Measurements from ENCODE around the gene USP32.
A peak's percentile ranks its signal among the peaks of the same experiment; 100 is the strongest.
"Not testable (repeated sequence)": the region's sequence is repeated elsewhere in the genome, so short reads cannot be mapped to it uniquely, and the experiment has no call there.

USP32 gene

DNA sequence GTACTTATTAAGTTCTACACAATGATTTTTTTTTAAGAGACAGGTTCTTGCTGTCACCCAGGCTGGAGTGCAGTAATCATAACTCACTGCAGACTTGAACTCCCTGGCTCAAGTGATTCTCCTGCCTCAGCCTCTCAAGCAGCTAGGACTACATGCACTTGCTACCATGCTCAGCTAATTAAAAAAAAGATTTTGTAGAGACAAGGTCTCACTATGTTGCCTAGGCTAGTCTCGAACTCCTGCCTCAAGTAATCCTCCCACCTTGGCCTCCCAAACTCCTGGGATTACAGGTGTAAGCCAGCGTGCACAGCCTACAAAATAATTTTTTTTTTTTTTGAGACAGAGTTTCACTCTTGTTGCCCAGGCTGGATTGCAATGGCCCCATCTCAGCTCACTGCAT is 22.2 kb downstream of the USP32 start:
- DNase-seq: no peak

DNA sequence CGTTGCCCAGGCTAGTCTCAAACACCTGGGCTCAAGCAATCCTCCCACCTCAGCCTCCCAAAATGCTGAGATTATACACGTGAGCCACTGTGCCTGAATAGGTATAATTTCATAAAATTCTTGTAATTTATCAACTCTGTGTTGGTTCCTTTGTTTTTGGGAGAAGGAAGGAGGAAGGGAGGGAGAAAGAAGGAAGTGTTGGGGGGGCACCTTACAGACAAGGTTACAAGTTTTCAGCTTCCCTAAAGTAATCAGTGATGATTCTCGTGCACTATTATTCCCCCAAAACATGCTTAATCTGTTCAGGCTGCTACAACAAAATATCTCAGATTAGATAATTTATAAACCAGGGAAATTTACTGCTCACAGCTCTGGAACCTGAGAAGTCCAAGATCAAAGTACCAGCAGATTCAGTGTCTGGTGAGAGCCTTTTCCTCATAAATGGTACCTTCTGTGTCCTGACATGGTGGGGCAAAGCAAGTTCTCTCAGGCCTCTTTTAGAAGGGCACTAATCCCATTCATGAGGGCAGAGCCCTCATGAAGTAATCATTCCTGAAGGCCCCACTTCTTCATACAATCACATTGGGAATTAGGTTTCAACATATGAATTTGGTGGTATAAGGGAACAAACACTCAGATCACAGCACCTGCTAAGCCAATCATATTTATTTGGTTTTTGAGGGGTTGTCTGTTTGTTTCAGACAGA is 28.1 kb downstream of the USP32 start:
- no peak for DNase-seq

DNA sequence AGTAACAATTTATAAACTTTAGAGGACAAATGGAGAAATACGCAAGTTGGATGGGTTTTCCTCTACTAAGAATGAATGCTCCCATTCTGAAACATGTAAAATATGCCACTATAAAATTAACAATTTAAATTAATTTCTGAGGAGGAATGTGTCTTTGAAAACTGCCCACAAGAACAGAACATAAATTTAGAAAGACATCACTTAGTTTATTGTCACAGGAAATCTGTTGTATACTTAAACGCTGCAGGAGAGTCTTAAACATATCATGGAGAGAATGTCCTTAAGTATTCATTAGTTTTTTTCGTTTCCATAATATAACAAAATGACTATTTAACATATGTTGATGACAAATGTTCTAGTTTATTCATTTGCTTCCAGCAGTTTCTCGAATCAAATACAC is 29.6 kb downstream of the USP32 start:
- no peak for DNase-seq

DNA sequence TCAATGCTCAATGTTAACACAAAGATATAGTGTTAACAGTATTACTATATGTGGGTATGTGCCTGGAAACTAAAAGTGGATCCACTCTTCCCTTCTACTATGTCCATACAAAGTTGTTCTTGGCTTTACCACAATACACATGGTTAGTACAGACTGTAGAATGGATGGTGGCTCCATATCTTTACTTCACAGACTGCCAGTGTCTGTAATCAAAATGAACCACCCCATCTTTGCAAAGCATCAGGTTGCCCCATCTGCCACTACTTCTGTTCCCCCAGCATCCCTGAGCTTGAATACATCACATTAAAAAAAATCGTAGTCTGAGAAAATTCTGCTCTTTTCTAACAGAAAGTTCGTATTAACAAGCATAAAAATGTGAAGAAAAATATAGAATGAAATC is 30.0 kb downstream of the USP32 start:
- DNase-seq: no peak

DNA sequence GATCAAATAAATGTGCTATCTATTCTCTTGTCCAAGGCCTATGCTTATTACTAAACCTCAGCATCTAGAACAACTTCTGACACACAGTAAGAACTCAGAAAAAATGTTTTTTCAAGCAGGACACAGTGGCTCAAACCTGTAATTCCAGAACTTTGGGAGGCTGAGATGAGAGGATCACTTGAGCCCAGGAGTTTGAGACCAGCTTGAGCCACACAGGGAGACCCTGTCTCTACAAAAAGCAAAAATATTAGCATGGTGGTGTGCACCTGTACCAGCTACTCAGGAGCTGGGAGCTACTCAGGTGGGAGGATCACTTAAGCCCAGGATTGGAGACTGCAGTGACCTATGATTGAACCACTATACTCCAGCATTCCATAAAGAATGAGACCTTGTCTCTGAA is 32.5 kb downstream of the USP32 start:
- no peak for DNase-seq

DNA sequence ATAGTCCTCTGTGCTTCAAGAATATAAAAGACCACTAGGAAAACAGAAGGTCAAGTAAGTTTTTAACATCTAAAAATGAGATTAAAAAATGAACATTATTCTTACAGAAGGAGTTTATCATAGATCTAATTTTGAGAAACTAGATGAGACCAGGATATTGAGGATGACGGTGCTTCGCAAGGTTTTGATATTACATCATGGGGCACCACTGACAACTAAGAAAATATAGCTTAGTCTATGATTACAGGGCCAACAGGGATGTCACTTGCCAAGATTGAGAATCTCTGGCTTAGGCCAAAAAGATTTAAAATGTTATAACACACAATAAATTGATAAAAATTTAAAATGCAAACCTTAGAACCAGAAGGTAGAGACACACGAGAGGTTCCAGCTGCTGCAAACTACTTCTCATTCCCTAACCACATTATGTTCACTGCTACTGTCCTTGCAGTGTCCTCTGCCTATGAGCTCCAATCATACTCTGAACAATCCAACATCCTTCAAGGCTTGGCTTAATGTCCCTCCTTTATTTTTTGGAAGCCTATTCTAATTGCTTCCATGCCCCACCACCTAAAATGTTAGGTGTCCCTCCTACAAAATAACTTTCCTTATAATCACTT is 33.2 kb downstream of the USP32 start:
- DNase-seq: no peak

DNA sequence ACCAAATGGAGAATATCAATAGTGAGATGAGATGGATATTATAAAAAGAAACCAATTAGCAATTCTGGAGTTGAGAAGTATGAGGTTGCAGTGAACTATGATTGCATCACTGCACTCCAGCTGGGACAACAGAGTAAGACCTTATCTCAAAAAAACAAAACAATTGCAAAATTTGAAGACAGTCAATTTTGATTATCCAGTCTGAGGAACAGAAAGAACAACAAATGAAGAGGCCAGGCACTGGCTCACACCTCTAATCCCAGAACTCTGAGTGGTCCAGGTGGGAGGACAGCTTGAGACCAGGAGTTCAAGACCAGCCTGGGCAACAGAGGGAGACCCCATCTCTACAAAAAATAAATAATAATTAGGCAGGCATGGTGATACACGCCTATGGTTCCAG is 35.0 kb downstream of the USP32 start:
- DNase-seq: no peak

DNA sequence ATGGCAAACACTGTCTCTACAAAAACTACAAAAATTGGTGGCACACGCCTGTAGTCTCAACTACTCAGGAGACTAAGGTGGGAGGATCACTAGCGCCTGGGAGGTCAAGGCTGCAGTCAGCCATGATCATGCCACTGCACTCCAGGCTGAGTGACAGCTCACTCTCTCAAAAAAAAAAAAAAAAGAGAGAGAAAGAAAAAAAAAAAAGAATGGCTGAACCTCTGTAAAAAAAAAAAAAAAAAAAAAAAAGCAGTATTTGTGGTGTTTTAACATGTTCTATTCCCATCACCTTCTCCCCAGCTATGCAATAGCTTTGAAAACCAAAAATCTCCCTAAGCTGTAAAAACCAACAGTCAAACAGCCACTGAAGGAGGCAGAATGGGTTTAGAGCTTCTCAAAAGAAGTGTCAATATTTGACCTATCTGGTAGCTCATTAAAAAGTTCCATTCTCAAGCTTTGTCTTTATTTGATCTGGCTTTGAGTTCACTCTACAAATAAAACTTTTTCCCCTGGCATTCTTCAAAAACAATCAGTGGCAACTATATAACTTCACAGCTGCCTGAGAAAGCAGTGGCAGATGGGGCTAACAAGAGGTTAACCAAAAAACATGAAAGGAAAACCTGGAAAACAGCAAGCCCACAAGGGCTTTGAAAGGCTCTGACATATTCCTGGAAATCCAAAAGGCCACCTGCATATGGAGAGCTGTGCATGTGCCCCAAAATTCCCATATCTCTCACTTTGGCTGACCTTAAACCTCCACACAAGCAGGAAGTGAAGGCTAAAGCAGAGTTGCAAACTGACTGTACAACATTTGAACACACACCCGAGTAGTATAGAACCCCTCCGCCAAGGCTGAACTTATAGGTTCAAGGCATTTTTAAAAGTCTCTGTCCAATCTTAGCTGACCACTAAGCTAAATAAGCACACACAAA is 36.0 kb downstream of the USP32 start:
- DNase-seq: no peak

DNA sequence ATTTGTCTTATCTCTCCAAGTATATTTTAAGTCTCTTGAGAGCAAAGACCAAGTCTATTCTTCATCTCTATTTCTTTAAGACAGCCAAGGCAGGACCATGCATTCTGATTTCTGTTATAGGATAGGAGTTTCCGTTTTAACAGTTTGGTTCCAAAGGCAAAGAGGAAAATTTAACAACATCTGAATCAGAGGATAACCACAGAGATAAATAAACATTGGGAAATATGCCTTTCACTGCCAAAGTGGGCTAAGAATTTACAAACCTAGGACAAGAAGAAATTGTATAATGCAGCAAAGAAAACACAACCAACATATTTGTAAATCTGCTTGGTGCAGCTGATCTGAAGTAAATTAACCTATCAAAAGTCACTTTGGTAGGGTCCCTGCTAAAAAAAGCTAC is 37.7 kb downstream of the USP32 start:
- peak; percentile 82 for DNase-seq

DNA sequence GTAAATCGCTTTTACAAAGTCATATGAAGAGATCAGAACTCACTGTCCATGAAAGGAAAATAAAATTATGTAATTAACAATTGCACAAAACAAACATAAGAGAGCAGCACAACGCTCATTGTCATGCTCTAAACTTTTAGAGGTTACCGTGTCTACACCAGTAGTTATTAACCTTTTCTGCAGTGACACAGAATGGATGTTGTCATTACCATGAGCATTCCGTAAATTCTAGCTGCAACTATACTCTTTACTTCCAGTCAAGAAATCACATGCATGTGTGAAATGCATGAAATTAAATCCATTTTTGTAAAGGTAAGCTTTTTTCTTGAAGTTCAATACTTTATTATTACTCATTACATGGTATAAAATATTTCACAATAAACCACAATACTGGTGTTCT is 38.2 kb downstream of the USP32 start:
- DNase-seq: no peak

DNA sequence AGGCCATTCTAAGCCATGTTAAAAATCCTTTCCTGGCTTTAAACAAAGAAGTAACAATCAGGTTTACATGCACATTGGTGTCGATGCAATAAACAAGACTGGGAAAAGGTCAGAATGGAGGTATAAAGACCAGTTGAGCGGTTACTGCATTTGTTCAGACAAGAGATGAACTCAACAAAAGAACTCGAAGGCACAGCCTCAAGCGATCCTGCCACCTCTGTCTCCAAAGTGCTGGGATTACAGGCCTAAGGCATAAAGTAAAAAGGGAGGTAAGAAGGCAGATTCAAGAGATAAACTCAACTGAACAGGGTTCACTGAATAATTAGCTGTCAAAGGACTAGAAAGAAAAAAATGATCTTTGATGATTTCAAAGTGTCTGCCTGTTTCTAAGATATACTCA is 39.4 kb downstream of the USP32 start:
- DNase-seq: no peak

DNA sequence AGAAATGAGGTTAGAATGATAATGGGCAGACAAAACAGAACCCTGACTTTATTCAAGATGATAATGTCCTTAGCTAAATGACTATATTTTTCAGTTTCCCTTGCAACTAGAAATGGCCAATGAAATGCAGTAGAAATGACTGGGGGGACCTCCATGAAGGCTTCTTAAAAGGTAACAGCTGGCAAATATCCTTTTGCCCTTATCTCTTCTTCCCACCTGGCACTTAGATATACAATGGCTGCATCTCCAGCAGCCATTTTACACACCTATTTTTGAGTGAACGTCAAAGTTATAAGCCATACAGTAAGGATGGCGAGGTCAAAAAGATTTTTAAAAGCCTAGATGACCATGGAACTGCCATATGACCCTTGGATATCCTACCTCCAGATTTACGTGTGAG is 39.9 kb downstream of the USP32 start:
- DNase-seq: no peak

DNA sequence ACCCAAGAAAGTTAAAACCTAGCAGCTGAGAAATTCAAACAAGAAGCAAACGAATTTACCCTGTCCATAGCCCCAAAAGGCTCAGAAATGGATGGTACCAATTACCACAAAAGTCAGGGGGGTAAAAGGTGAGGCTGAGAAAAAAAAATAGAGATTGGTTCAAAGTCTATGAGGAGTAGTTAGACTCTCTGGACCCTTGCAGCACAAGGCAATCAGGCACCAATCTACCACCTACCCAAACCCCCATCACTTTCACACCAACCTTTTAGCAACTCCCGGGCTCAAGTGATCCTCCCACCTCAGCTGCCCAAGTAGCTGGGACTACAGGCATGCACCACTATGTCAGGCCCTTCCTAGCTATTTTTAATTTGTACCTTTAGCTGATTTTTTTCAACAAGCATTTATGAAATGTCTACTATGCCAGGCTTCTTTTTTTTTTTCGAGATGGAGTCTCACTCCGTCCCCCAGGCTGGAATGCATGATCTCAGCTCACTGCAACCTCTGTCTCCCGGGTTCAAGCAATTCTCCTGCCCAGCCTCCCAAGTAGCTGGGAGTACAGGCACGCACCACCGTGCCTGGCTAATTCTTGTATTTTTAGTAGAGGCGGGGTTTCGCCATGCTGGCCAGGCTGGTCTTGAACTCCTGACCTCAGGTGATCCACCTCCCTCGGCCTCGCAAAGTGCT is 40.8 kb downstream of the USP32 start:
- DNase-seq: no peak

DNA sequence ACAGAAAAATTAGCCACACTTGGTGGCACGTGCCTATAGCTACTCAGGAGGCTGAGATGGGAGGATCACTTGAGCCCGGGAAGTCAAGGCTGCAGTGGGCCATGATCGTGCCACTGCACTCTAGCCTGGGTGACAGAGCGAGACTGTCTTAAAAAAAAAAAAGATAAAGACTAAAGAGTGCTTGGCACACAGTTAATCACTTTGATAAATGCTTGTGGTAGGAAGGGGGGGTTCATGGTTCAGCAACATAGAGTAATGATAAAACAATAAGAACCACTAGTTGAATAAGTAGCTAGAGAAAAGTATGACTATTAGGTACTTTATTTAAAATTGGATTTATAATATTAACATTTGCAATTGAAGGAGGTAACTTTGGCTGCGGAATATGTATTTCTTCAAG is 43.3 kb downstream of the USP32 start:
- no peak for DNase-seq

DNA sequence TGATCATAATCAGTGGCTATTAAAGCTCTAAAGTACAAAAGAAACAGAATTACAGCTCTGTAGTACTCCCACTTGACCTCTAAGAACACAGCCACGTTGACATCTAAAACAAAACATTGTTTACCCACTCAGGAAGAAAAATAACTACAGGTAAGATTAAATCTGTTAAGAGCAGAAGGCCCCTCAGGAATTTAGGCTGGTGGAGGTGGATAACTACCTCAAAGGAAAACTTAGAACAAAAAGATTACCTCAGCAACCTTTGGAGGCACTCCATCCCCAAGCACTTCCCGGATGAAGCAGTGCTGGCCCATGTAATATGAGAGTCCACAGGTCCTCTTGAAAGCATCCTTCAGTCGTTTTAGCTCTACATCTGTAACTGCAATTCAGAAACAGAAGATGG is 46.7 kb downstream of the USP32 start:
- no peak for DNase-seq

DNA sequence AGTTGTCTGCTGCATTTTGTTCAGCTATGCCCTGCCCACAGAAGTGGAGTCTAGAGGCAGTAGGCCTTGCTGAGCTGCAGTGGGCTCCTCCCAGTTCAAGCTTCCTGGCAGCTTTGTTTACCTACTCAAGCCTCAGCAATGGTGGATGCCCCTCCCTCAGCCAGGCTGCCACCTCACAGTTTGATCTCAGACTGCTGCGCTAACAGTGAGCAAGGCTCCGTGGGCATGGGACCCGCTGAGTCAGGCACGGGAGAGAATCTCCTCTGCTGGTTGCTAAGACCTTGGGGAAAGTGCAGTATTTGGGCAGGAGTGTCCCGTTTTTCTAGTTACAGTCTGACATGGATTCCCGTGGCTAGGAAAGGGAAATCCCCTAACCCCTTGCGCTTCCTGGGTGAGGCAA is 49.4 kb downstream of the USP32 start:
- DNase-seq: not testable (repeated sequence)

DNA sequence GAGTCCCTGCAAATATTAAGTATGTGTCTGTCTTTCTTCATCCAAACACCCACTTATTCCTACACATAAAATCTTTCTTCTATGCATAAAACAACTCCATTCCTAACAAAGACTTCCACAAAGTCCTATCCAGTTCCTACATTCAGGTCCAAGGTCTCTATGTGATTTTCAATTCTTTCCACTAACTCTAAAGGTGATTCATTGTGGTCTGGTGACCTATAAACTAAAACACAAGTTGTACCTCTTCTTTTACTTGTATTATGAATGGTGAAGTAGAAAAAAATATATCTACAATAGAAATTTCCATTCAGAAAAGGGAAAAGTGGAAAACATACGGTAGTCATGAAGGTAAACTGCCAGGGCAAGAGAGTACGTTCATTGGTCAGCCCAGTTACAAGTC is 56.6 kb downstream of the USP32 start:
- no peak for DNase-seq

DNA sequence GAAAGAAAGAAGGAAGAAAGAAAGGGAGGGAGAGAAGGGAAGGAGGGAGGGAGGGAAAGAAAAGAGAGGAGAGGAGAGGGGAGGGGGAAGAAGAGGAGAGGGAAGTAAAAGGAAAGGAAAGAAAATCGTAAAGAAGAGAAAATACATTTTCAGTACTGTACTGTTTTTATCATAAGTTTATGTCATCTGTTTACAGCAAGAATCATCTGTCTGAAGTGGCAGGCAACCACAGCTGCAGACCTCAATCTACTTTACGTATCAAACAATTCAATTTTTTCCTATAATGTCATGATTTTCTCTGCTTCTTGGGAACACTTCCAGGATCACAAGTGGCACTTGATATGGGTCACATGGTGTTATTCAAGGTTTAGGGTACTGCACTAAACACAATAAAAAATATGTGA is 58.3 kb downstream of the USP32 start:
- DNase-seq: no peak

DNA sequence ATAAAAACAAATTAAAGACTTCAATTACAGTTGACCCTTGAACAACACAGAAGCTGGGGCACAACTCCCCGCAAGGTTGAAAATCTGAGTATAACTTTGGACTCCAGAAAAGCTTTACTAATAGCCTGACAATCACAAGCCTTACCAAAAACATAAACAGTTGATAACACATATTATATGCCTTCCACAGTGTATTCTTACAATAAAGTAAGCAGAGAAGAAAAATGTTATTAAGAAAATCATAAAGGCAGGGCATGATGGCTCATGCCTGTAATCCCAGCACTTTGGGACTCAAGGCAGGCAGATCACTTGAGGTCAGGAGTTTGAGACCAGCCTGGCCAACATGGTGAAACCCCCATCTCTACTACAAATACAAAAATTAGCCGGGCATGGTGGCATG is 58.9 kb downstream of the USP32 start:
- not testable (repeated sequence) for DNase-seq

DNA sequence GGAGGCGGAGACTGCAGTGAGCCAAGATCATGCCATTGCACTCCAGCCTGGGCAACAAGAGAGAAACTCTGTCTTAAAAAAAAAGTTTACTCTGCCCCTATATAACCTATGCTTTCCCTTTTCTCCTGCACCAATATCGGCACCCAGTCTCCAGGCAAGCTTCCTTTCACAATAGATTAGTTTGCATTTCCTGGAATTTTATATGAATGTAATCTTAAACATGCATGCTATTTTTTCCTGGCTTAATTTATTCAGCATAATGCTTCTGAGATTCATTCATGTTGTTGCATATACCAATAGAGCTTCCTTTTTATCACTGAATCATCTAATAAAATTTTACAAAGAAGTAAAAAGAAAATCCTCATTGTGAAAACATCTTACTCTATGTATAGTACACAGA is 59.4 kb downstream of the USP32 start:
- DNase-seq: no peak

DNA sequence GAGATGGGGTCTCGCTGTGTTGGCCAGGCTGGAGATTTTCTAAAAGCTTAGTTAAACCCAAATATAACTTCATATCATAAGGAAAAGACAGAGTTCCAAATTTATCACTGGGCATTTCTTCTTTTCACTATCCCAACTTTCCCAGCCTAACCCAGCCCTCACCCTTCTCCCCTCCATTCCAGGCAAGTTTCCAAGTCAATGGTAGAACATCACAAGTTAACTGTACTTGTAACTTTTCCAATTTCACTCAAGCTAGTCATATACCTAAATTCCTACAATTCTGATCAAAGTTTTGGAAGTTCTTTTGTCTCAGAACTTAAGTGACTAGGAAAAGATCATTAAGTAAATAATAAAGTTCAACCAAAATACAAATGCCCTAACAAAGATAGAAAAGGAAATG is 61.2 kb downstream of the USP32 start:
- no peak for DNase-seq

DNA sequence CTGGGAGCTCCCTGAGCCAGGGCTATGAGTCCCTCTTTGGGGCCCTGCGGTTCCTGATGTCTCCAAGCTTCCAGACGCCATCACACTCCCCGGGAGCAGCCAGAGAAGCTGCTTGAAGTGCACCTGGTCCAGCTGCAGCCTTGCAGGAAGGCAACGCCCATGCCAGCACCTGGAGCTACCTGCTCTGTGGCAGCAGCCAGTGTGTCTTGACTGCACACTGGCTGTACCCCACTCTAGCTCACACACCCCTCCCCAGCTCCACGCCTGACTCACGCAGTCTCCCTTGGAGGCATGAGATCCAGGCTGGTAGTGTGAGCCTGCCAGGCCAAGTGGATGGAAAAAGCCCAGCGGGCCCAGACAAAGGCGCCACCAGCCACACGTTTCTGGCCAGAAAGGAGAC is 63.3 kb downstream of the USP32 start:
- no peak for DNase-seq

DNA sequence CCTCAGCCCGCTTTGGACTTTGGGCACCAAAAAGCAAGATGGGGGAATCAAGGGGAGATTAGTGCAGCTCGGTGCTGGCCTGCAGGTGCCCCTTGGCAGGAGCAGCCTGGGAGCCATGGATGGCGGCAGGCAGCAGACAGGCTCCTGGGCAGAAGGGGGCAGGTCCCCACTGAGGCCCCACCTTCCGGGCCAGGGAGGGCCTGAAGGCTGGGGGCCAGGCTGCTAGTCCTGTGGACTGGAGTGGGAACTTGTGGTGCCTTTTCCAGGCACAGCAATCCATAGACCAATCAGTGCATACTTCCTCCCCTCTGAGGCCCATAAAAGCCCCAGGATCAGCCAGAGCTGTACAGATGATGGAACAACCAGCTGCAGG is 64.0 kb downstream of the USP32 start:
- DNase-seq: no peak
